Skeletal muscle tissue (tissue), 4 donors: ENCODE measurements around the gene SURF1. TPM values are rescaled to one million over a fixed set of nuclear protein-coding genes. Genes with fewer than 3 reads are reported as not detected.
"Not testable (repeated sequence)": the region's sequence is repeated elsewhere in the genome, so short reads cannot be mapped to it uniquely, and the experiment has no call there.

Experiments
- H3K27ac ChIP-seq: one replicate; pipeline ENCODE4 v1.7.0; 2013; ENCODE audit warnings: mild to moderate bottlenecking, low read depth, low read length, inconsistent platforms
- H3K27me3 ChIP-seq, 3 donors: one replicate each; pipeline ENCODE4 v1.7.0; 2013; ENCODE audit warnings: low read length in 3 of 3; ENCODE audit not compliant: control insufficient read depth in 3 of 3, insufficient read depth in 3 of 3
- H3K36me3 ChIP-seq, 3 donors: one replicate each; pipeline ENCODE4 v1.7.0; 2013; ENCODE audit warnings: low read length in 3 of 3; ENCODE audit not compliant: control insufficient read depth in 3 of 3, insufficient read depth in 3 of 3
- H3K4me1 ChIP-seq, 3 donors: one replicate each; pipeline ENCODE4 v1.7.0; 2013; ENCODE audit warnings: low read length in 3 of 3, mild to moderate bottlenecking in 3 of 3; ENCODE audit not compliant: control insufficient read depth in 3 of 3, insufficient read depth in 3 of 3
- H3K4me3 ChIP-seq, 3 donors: one replicate each; pipeline ENCODE4 v1.7.0; 2013; ENCODE audit warnings: low read length in 3 of 3
- H3K9ac ChIP-seq, 3 donors: one replicate each; pipeline ENCODE4 v1.7.0; 2013; ENCODE audit warnings: low read length in 3 of 3, mild to moderate bottlenecking in 3 of 3, moderate library complexity in 2 of 3, low read depth in 1 of 3
- H3K9me3 ChIP-seq, 3 donors: one replicate each; pipeline ENCODE4 v1.7.0; 2013; ENCODE audit warnings: low read length in 3 of 3; ENCODE audit not compliant: control insufficient read depth in 3 of 3
- total RNA-seq: library from RNA; depleted of rRNA; stranded (reverse); fragments of >200 nt; gene quantifications from one replicate; pipeline ENCODE4 v1.2.3, GENCODE V29; 2014
- donor health status: Osteomylitis.

The SURF1 gene
- total RNA-seq, 1 donor from 2014 or later: 24.5 TPM

DNA sequence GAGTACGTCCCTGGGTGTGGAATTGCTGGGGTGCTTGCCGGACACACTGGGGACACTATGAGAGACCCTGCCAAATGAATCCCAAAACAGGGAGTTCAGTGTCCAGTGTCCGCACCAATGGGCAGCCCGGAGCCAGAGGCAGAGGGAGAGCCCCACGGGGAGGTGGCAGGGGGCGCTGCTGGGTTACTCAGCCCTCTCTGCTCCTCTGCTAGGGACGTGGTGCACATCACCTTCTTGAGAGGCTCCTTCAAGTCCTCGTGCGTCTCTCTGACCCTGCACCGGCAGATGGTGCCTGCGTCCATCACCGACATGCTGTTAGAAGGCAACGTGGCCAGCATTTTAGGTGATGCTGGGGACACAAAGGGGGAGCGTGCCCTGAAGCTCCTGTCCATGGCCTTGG, 40.7 kb upstream of the SURF1 start:
- H3K27ac ChIP-seq: no peak overlapping the region
- peaks cover 21 to 38% (median 34%) of the 10 kb centered on the region in 3 donors for H3K27me3 ChIP-seq
- H3K9me3 ChIP-seq: no peaks in the 10 kb centered on the region
- H3K9ac ChIP-seq: no peak overlapping the region
- no peak overlapping the region for H3K4me3 ChIP-seq
- H3K4me1 ChIP-seq: no peaks in the 10 kb centered on the region
- H3K36me3 ChIP-seq: peaks cover 0 to 11% (median 5%) of the 10 kb centered on the region in 3 donors

DNA sequence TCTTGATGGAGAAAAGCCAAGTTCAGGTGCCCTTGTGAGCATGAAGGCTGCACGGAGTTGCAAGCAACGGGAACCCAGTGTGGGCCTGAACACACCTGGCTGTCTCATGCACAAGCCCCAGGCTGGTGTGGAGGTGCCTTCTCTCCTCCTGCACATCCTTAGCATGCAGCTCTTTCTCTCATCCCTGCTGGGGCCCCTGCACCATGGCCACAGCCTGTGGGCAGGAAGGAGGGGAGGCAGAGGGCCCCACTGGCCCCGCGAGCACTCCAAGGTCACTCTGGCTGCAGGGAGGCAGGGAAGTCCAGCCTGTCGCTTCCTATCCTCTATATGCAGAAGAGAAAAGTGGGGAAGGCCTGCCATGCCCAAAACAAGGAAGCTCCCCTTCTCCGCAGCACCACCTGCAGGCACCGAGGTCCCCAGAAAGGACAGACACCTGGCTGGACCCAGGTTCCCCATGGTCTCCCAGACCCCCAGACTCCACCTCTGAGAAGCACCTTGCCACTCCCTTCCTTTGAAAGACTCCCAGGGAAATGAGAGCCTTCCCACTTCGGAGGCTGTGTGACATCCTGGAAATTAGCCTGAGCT, 38.5 kb upstream of the SURF1 start:
- Histone ChIP-seq H3K27me3 (peaks cover 28 to 49% (median 42%) of the 10 kb centered on the region in 3 donors), H3K9me3 (no peaks in the 10 kb centered on the region), H3K4me3 (no peak overlapping the region), H3K27ac (no peak overlapping the region), H3K9ac (no peak overlapping the region), H3K4me1 (no peaks in the 10 kb centered on the region), H3K36me3 (no peaks in the 10 kb centered on the region)

DNA sequence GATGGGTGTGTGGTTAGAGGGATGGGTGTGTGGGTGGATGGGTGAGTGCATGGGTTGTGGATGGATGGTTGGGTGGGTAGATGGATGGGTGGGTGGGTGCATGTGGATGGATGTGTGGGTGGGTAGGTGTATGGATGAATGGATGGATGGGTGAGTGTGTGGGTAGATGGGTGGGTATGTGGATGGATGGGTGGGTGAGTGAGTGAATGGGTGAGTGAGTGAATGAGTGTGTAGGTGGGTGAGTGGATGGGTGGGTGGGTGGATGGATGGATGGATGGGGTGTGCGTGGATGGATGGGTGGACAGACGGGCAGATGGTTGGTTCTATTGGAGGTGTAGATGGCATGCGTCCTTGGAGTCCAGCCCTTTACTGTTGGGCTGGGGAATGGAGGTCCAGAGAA, 37.1 kb upstream of the SURF1 start:
- Histone ChIP-seq H3K4me3 (no peak overlapping the region), H3K27ac (no peak overlapping the region), H3K4me1 (no peaks in the 10 kb centered on the region), H3K36me3 (no peaks in the 10 kb centered on the region), H3K27me3 (peaks cover 29 to 52% (median 48%) of the 10 kb centered on the region in 3 donors), H3K9ac (no peak overlapping the region), H3K9me3 (no peaks in the 10 kb centered on the region)

DNA sequence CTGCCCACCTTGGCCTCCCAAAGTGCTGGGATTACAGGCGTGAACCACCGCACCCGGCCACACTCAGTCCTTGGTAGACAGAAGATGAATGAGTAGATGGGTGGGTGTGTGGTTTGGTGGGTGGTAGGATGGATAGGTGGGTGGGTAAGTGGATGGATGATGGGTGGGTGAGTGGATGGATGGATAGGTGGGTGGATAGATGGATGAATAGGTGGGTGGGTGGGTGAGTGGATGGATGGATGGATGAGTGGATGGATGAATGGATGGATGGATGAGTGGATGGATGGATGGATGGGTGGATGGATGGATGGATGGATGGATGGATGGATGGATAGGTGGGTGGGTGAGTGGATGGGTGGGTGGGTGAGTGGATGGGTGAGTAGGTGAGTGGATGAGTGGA, 36.0 kb upstream of the SURF1 start:
- H3K9ac ChIP-seq, H3K4me1 ChIP-seq, H3K36me3 ChIP-seq, H3K27ac ChIP-seq, H3K4me3 ChIP-seq, H3K9me3 ChIP-seq: not testable (repeated sequence)
- peaks cover 29 to 46% (median 42%) of the 10 kb centered on the region in 3 donors for H3K27me3 ChIP-seq

DNA sequence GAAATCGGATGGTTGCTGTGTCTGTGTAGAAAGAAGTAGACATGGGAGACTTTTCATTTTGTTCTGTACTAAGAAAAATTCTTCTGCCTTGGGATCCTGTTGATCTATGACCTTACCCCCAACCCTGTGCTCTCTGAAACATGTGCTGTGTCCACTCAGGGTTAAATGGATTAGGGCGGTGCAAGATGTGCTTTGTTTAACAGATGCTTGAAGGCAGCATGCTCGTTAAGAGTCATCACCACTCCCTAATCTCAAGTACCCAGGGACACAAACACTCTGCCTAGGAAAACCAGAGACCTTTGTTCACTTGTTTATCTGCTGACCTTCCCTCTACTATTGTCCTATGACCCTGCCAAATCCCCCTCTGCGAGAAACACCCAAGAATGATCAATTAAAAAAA, 35.2 kb upstream of the SURF1 start:
- not testable (repeated sequence) for H3K4me3 ChIP-seq, H3K4me1 ChIP-seq, H3K9ac ChIP-seq, H3K9me3 ChIP-seq, H3K36me3 ChIP-seq, H3K27ac ChIP-seq
- peaks cover 29 to 38% (median 35%) of the 10 kb centered on the region in 3 donors for H3K27me3 ChIP-seq

DNA sequence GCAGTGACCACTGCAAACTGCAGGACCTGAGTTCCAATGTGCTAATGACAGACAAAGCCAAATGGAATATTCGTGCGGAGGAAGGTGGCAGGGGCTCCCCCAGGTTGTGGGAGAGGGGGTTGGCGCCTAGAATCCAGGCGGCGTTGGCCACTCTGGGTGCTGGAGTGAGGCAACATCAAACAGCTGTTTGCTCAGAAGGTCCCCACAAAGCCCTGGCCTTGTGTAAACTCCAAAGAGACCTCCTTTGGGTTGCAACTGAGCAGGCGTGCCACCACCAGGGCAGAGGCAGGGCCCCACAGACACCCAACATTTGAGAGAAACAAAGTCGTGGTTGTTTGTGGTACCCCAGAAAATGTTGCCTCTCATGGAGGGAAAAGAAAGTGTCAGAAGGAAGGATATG, 34.4 kb upstream of the SURF1 start:
- Histone ChIP-seq H3K27me3 (peaks cover 29 to 37% (median 33%) of the 10 kb centered on the region in 3 donors), H3K4me1 (no peaks in the 10 kb centered on the region)

DNA sequence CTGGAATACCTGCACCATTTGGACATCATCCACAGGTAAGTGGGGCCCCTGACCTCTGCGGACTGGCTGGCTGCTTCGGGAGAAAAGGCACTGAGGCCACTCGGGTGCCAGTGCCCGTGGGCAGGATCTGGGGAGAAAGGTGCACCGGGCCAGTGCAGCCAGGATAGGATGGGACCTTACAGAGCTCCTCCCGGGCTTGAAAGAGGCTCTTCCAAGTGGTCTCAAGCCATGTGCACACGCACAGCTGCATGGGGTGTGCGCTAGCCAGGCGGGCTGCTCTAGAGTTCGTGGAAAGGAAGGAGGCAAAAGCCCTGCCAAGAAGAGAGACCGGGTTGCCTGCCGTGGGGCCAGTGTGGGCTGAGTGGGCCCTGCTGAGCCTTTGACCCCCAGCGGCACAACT, 33.3 kb upstream of the SURF1 start:
- no peaks in the 10 kb centered on the region for H3K36me3 ChIP-seq
- peaks cover 18 to 25% (median 24%) of the 10 kb centered on the region in 3 donors for H3K27me3 ChIP-seq
- H3K4me3 ChIP-seq: no peak overlapping the region
- no peak overlapping the region for H3K27ac ChIP-seq
- H3K9me3 ChIP-seq: no peaks in the 10 kb centered on the region
- H3K4me1 ChIP-seq: no peaks in the 10 kb centered on the region
- H3K9ac ChIP-seq: no peak overlapping the region

More for the DNA sequence above, 34.4 kb upstream of the SURF1 start:
- Histone ChIP-seq H3K9me3 (no peaks in the 10 kb centered on the region), H3K9ac (no peak overlapping the region), H3K36me3 (no peaks in the 10 kb centered on the region), H3K4me3 (no peak overlapping the region), H3K27ac (no peak overlapping the region)

DNA sequence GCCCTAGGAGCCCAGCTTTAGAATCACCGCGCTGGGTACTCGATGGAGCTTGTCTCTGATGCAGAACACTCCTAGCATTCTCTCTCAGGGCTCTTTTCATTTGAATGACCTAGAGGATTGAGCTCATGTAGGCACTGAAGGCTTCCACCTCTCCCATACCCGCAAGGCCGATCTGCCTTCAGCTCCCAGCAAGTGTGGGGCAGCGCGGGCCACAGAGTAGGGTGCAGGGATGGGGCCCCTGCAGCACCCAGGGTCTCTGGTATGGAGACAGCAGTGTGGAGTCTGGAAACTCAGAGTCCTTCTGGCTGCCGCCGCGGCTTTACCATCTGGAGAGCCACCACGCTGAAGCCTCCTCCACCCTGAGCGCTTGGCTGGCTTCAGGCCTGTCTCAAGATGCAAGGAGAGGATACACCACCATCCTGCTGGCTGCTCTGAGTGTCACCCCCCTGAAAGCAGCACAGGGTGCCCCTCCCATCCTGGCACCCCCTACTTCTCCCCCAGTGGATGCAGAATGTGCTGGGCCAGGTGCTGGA, 32.8 kb upstream of the SURF1 start:
- Histone ChIP-seq H3K9me3 (no peaks in the 10 kb centered on the region), H3K27ac (no peak overlapping the region), H3K4me3 (no peak overlapping the region), H3K9ac (no peak overlapping the region), H3K4me1 (no peaks in the 10 kb centered on the region), H3K36me3 (no peaks in the 10 kb centered on the region), H3K27me3 (peaks cover 13 to 21% (median 19%) of the 10 kb centered on the region in 3 donors)

DNA sequence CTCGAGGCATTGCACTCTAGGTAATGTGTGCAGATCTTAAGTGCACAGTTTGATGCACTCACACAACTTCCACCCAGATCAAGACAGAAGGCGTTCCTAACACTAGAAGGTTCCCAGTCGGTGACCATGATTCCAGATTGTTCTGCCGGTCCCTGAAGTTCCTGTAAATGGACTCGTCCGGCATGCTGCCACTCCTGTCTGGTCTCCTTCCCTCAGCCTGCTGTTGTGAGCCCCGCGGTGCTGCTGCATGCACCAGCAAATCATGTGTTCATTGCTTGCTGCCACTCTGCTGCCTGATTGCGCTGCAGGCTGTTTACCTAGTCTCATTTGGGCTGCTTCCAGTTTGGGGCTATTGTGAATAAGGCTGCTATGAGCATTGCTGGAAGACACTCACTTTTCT, 31.4 kb upstream of the SURF1 start:
- H3K27ac ChIP-seq: no peak overlapping the region
- no peaks in the 10 kb centered on the region for H3K36me3 ChIP-seq
- H3K4me1 ChIP-seq: no peaks in the 10 kb centered on the region
- no peaks in the 10 kb centered on the region for H3K9me3 ChIP-seq
- peaks cover 8 to 14% (median 13%) of the 10 kb centered on the region in 3 donors for H3K27me3 ChIP-seq
- H3K4me3 ChIP-seq: no peak overlapping the region
- no peak overlapping the region for H3K9ac ChIP-seq

DNA sequence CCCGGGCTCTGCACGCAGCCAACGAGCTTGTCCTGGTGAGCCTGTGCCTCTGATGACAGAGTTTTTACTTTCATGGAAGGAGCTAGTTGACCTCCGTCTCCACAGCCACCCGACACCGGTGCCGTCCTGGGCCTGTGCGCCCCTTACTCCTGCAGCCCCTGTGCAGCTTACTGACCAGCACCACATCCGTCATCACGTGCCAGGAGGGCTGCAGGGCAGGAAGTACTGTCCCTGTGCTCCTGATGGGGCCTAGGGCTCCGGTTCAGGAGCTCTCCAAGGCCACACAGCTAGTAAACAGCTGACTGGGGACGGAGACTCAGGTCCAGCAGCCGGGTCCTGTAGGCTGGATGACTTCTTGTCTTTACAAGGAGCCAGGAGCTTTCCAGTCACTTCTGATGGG, 30.1 kb upstream of the SURF1 start:
- Histone ChIP-seq H3K4me3 (no peak overlapping the region), H3K4me1 (no peaks in the 10 kb centered on the region), H3K9ac (no peak overlapping the region), H3K9me3 (no peaks in the 10 kb centered on the region), H3K36me3 (no peaks in the 10 kb centered on the region), H3K27ac (no peak overlapping the region), H3K27me3 (peaks cover 8 to 14% (median 13%) of the 10 kb centered on the region in 3 donors)
